Stimulated activated CD4-positive, alpha-beta T cell treated with anti-CD3 and anti-CD28 coated beads, Interleukin-4, amount 100 ng/mL, for 1 hour (primary cell): Measurements from ENCODE around the gene PAK1.

Experiments
- DNase-seq: peaks from one replicate; pipeline ENCODE4 v3.0.0-alpha.2; 2020

PAK1 gene

GRCh38 chr11:77361184-77361583 lies 112.7 kb downstream of the PAK1 start:
- no peak for DNase-seq

- no peak for DNase-seq
Measured at GRCh38 chr11:77359481-77359880, 114.4 kb downstream of the PAK1 start.

- DNase-seq = no peak
Measured at GRCh38 chr11:77353131-77353530, 120.8 kb downstream of the PAK1 start.

GRCh38 chr11:77351281-77351886 lies 122.5 kb downstream of the PAK1 start:
- DNase-seq = no peak

GRCh38 chr11:77347948-77348347 lies 125.9 kb downstream of the PAK1 start:
- DNase-seq = no peak

- DNase-seq = no peak
Measured at GRCh38 chr11:77346906-77347603, 126.8 kb downstream of the PAK1 start.

- DNase-seq = no peak
Measured at GRCh38 chr11:77345621-77346020, 128.3 kb downstream of the PAK1 start.

- no peak for DNase-seq
Measured at GRCh38 chr11:77340501-77340900, 133.4 kb downstream of the PAK1 start.

- DNase-seq = no peak
Measured at GRCh38 chr11:77332259-77332658, 141.6 kb downstream of the PAK1 start.

- no peak for DNase-seq
Measured at GRCh38 chr11:77325159-77325558, 148.7 kb downstream of the PAK1 start.

GRCh38 chr11:77324508-77324907 lies 149.4 kb downstream of the PAK1 start:
- no peak for DNase-seq

- DNase-seq = no peak
Measured at GRCh38 chr11:77322926-77323590, 150.8 kb downstream of the PAK1 start.

- no peak for DNase-seq
Measured at GRCh38 chr11:77322506-77322905, 151.4 kb downstream of the PAK1 start.

- DNase-seq = no peak
Measured at GRCh38 chr11:77320351-77320750, 153.5 kb downstream of the PAK1 start.

GRCh38 chr11:77318600-77318999 lies 155.3 kb downstream of the PAK1 start:
- DNase-seq = no peak

GRCh38 chr11:77316733-77317342 lies 157.1 kb downstream of the PAK1 start:
- DNase-seq = no peak

GRCh38 chr11:77312107-77312506 lies 161.8 kb downstream of the PAK1 start:
- DNase-seq = no peak

- no peak for DNase-seq
Measured at GRCh38 chr11:77311701-77312100, 162.2 kb downstream of the PAK1 start.

GRCh38 chr11:77310721-77311120 lies 163.2 kb downstream of the PAK1 start:
- no peak for DNase-seq

GRCh38 chr11:77309401-77310085 lies 164.4 kb downstream of the PAK1 start:
- DNase-seq = no peak

- no peak for DNase-seq
Measured at GRCh38 chr11:77308838-77309237, 165.1 kb downstream of the PAK1 start.

GRCh38 chr11:77303328-77303727 lies 170.6 kb downstream of the PAK1 start:
- DNase-seq = no peak

GRCh38 chr11:77302752-77303151 lies 171.1 kb downstream of the PAK1 start:
- DNase-seq = no peak
